GM10266 (cell line): ENCODE data around the gene LYAR.

Experiments
- DNase-seq: peaks from one replicate; pipeline ENCODE4 v3.0.0; 2012; ENCODE audit errors: extremely low spot score
- TF ChIP-seq, protein P1 (sequence below): IDR thresholded peaks from 2 replicates; pipeline ENCODE4 v1.5.1; 2012; ENCODE audit warnings: mild to moderate bottlenecking, low read depth; ENCODE audit not compliant: control insufficient read depth, insufficient read depth; ENCODE audit errors: missing control alignments

LYAR gene

DNA sequence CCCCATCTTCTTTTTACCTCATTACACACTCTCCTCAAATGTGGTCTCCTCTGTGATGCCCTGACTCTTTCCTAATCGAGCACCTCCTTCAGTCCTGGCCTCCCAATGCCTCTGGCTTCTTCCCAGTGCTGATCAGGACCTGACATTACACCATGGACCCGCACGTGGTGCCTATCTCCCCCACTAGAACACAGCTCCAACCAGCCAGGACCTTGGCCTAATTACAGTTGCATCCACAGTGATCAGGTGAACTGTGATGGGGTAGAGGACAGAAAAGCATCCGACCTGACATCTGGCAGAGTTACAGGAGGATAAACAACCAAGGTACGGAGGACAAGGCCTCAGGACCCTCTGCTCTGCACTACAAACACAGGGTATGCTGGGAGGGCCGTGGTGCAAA is 12.4 kb downstream of the LYAR start:
- DNase-seq: no peak
- TF ChIP-seq, protein P1, sequence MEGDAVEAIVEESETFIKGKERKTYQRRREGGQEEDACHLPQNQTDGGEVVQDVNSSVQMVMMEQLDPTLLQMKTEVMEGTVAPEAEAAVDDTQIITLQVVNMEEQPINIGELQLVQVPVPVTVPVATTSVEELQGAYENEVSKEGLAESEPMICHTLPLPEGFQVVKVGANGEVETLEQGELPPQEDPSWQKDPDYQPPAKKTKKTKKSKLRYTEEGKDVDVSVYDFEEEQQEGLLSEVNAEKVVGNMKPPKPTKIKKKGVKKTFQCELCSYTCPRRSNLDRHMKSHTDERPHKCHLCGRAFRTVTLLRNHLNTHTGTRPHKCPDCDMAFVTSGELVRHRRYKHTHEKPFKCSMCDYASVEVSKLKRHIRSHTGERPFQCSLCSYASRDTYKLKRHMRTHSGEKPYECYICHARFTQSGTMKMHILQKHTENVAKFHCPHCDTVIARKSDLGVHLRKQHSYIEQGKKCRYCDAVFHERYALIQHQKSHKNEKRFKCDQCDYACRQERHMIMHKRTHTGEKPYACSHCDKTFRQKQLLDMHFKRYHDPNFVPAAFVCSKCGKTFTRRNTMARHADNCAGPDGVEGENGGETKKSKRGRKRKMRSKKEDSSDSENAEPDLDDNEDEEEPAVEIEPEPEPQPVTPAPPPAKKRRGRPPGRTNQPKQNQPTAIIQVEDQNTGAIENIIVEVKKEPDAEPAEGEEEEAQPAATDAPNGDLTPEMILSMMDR: no peak

DNA sequence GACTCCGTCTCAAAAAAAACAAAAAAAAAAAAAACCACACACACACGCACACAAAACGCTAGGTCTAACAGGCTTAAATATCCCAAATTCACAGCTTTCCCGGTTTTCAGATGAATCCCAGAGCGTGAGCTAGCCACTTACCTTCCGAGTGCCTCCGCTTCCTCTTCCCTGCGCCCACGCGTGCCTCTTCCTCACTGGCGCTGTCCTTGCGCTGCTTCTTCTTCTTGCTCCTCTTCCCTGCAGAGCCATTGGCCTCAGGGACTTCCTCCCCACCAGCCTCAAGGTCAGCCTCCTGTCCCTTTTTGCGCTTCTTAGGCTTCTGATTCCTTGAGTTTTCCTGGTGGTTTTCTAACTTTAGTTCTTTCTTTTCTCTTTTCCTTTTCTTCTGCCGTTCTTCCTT is 15.7 kb downstream of the LYAR start:
- no peak for DNase-seq
- TF ChIP-seq, protein P1: no peak

DNA sequence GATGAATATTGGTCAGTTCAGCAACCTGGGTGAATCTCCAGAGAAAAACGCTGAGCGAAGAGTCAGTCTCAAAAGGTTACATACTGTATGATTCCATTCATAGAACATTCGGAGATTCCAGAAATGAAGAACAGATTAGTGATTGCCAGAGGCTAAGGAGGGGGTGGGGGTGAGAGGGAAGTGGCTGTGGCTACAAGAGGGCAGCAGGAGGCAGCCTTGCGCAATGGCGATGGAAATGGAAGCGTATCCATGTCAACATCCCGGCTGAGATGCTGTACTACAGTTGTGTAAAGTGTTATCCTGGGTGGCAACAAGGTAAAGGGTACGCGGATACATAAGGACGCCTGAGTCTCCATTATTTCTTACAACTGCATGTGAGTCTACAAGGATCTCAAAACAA is 18.0 kb downstream of the LYAR start:
- no peak for DNase-seq
- TF ChIP-seq, protein P1: no peak

DNA sequence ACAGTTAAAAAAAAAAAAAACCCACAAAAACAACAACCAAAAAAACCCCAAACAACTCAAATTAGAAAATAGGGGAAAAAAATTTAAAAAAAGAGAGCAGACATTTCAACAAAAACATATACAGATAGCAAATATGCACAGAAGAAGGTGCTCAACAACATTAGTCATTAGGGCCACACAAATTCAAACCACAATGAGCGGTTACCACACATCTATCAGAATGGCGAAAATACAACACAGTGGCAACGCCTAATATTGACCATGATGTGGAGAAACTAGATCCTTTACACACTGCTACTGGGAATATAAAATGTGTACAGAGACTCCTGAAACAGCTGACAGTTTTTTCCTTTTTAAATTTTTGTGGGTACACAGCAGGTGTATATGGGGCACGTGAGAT is 19.4 kb downstream of the LYAR start:
- no peak for DNase-seq
- TF ChIP-seq, protein P1: no peak

DNA sequence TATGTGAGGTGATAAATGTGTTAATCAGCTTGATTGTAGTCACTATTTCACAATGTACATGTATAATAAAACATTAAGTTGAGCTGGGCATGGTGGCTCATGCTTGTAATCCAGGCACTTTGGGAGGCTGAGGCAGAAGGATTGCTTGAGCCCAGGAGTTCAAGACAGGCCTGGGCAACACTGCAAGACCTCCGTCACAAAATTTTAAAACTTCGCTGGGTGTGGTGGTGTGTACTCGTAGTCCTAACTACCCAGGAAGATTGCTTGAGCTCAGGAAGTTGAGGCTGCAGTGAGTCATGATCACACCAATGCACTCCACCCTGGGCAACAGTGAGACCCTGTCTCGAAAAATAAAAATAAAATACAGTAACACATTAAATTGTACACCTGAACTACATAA is 20.1 kb downstream of the LYAR start:
- no peak for DNase-seq
- TF ChIP-seq, protein P1: no peak

DNA sequence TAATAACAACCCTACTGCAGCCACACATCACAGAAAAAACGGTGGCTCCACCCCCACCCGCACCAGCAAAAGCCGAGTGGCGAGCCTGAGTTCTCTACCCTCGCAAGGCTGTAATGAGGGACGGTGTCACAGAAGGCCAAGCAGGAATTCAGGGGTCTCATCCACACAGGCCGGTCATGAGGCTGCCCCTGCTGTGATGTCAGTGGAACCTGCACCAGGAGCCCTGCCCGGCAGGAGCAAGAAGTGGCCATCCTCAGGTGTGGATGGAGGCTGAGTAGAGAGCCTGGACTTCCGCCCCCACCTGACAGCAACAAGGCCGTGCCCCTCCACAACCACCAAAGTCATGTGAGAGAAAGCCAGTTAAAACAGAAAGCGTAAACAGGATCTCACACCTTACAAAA is 20.6 kb downstream of the LYAR start:
- TF ChIP-seq, protein P1: no peak

DNA sequence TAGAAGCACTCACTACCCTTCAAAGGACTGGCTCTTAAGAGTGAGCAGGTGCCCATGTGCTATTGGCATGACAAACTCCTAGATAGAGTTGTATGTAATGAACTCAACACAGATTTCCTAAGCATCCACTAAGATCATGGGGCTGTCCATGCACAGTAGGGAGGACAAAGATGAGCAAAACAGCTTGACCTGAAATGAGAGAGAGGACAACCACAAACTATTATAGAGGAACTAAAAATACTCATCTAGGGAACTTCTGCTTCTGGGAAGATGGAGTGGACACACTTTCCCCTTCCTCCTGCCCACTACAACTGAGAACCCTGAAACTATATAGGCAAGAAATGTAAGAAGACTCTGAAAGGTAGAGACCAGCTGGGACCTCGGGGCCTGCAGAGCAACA is 21.2 kb downstream of the LYAR start:
- no peak for DNase-seq
- TF ChIP-seq, protein P1: no peak

More for the DNA sequence above, 20.6 kb downstream of the LYAR start:
- DNase-seq: no peak
